Measurements from ENCODE around the gene MYCL. TPM values are rescaled to one million over a fixed set of nuclear protein-coding genes. Genes with fewer than 3 reads are reported as not detected.

Gene MYCL
- total and polyA plus RNA-seq, 3 donors from 2014 or later: 3.1 to 4.6 (median 3.3) TPM

DNA sequence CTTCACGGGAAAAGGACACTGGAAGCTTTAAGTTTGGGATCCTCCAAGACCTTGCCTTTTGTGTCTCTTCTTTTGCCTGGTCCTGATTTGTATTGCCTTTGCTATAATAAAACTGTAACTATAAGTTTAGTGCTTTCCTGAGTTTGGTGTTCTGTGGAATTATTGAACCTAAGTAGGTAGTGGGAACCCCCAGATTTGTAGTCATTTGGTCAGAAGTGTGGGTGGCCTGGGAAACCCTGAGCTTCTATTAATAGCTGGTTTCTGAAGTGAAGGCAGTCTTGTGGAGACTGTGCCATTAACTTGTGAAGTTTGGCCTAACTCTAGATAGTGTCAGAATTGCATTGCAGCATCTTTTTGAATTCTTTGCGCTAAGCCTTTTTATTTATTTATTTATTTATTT lies 6.8 kb upstream of the MYCL start:
- intact Hi-C loops (cut with DNase I; ENCODE audit: low total_unique reads): no loop called here
- DNase-seq: no peak
- Histone ChIP-seq H3K4me1 (no peaks in the 10 kb centered on the region), H3K4me3 (no peak overlapping the region), H3K27ac (no peak overlapping the region), H3K9me3 (no peaks in the 10 kb centered on the region), H3K36me3 (ENCODE audit: low read depth, missing control alignments) (no peaks in the 10 kb centered on the region), H3K27me3 (no peaks in the 10 kb centered on the region)
- 90% methylated on average over 2 of the region's 2 CpGs for WGBS, 2 donors
- TF ChIP-seq, protein P1, sequence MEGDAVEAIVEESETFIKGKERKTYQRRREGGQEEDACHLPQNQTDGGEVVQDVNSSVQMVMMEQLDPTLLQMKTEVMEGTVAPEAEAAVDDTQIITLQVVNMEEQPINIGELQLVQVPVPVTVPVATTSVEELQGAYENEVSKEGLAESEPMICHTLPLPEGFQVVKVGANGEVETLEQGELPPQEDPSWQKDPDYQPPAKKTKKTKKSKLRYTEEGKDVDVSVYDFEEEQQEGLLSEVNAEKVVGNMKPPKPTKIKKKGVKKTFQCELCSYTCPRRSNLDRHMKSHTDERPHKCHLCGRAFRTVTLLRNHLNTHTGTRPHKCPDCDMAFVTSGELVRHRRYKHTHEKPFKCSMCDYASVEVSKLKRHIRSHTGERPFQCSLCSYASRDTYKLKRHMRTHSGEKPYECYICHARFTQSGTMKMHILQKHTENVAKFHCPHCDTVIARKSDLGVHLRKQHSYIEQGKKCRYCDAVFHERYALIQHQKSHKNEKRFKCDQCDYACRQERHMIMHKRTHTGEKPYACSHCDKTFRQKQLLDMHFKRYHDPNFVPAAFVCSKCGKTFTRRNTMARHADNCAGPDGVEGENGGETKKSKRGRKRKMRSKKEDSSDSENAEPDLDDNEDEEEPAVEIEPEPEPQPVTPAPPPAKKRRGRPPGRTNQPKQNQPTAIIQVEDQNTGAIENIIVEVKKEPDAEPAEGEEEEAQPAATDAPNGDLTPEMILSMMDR (IDR thresholded peaks at IDR 0.05): no peak
- TF ChIP-seq POLR2A (IDR thresholded peaks at IDR 0.05): no peak

DNA sequence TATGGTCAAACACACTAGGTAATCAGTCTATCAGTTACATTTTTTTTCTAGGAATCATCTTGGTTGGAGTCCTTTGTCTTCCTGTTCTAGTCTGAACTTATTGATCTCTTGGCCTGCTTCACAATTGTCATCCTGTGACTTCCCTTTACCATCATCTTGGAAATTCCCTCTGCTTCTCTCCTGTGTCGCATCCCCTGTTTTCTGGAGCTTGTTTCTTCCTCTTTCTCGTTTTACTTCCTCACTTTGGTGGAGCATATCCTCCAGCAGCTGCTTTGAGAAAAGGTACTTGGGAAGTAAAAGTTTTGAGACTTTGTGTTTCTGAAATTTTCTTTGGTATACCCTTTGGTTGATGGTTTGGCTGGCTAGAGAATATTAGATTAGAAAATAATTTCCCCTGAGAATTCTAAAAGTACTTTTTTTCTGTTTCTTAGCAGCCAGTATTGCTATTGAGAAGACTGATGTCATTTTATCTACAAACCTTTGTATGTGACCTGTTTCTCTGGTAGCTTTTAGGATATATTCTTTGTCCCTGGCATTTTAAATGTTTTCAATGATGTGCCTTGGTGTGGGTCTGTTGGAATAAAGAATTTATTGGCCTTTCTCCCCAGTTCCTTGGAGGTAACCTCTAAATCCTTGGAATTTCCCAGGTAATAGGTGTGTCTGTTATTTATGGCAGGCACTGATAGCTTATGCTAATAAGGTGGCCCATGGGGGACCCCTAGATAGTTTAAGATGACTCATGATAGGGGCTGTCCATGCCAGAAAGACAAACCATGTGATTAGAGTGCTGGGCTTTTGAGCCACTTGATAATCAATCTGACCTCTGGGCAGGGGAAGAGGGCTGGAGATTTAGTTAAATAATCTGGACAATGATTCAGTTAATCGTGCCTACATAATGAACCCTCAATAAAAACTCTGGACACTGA lies 6.1 kb upstream of the MYCL start:
- H3K9me3 ChIP-seq: no peaks in the 10 kb centered on the region
- H3K27ac ChIP-seq: no peak overlapping the region
- no peaks in the 10 kb centered on the region for H3K4me1 ChIP-seq
- H3K36me3 ChIP-seq (ENCODE audit: low read depth, missing control alignments): no peaks in the 10 kb centered on the region
- DNase-seq: no peak
- intact Hi-C loops (cut with DNase I; ENCODE audit: low total_unique reads): no loop called here
- 82 to 84% methylated on average over 3 of the region's 3 CpGs for WGBS, 2 donors
- no peaks in the 10 kb centered on the region for H3K27me3 ChIP-seq
- H3K4me3 ChIP-seq: no peak overlapping the region
- TF ChIP-seq, protein P1 (IDR thresholded peaks at IDR 0.05): no peak
- TF ChIP-seq POLR2A (IDR thresholded peaks at IDR 0.05): no peak

DNA sequence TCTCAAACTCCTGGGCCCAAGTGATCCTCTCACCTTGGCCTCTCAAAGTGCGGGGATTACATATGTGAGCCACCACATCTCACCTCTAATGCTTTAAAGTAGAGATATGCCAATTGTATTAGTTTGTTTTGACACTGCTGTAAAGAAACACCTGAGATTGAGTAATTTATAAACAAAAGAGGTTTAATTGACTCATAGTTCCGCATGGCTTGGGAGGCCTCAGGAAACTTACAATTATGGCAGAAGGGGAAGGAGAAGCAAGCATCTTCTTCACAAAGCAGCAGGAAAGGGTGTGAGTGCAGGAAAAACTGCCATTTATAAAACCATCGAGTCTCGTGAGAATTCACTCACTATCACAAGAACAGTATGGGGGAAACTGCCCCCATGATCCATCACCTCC lies 3.5 kb upstream of the MYCL start:
- H3K36me3 ChIP-seq (ENCODE audit: low read depth, missing control alignments): no peaks in the 10 kb centered on the region

DNA sequence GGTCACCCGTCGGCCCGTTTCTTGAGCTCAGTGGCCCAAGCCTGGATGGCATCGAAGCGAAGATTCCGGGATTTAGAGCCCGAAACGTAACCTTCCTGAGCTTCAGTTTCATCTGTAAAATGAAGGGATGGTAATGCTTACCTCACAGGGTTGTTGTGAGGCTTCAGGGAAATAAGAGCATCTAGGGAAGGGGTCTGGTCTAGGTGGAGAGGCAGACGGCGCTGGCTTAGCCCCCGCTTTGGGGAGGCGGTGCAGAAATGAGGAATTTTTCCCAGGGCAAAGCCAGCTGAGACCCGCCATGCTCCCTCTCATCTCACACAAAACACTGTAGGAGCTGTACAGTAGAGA lies 717 bp upstream of the MYCL start:
- Histone ChIP-seq H3K9me3 (no peaks in the 10 kb centered on the region), H3K27ac (no peak overlapping the region), H3K4me3 (peak overlapping the region; percentile 59 to 61), H3K4me1 (peaks cover 7% of the 10 kb centered on the region), H3K36me3 (ENCODE audit: low read depth, missing control alignments) (no peaks in the 10 kb centered on the region), H3K27me3 (no peaks in the 10 kb centered on the region)
- 6 to 7% methylated on average over 10 to 13 of the region's 13 CpGs for WGBS, 2 donors
- intact Hi-C loops (cut with DNase I; ENCODE audit: low total_unique reads): loop anchor here (5.0 kb wide), 1 partner anchor 85 kb away; no protein-coding TSS in a partner anchor
- no peak for DNase-seq
- TF ChIP-seq POLR2A (IDR thresholded peaks at IDR 0.05): no peak
- TF ChIP-seq, protein P1 (IDR thresholded peaks at IDR 0.05): no peak

More for the DNA sequence above, 3.5 kb upstream of the MYCL start:
- intact Hi-C loops (cut with DNase I; ENCODE audit: low total_unique reads): no loop called here
- H3K9me3 ChIP-seq: no peaks in the 10 kb centered on the region
- DNase-seq: no peak
- no peaks in the 10 kb centered on the region for H3K27me3 ChIP-seq
- no peak overlapping the region for H3K27ac ChIP-seq
- WGBS, 2 donors: 73 to 91% methylated on average over 4 of the region's 4 CpGs
- H3K4me3 ChIP-seq: no peak overlapping the region
- H3K4me1 ChIP-seq: peaks cover 7% of the 10 kb centered on the region
- TF ChIP-seq POLR2A (IDR thresholded peaks at IDR 0.05): no peak
- TF ChIP-seq, protein P1 (IDR thresholded peaks at IDR 0.05): no peak

DNA sequence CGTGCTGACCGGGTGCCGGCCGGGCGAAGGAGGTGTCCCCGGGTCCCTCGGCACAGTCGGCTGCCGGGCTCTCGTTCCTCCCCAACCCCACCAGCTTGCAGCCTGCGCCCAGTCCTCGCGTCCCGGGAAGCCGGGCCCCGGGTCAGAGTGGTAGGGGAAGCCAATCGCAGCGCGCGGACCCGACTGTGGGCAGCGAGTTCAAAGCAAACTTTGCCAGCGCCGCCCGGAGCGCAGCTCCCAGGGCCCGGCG lies 328 bp downstream of the MYCL start:
- H3K27me3 ChIP-seq: no peaks in the 10 kb centered on the region
- peak overlapping the region; percentile 59 to 66 for H3K4me3 ChIP-seq
- DNase-seq: no peak
- WGBS, 2 donors: 0% methylated on average over 9 of the region's 28 CpGs; no CpG with 5 or more reads in 1 of the 2 donors
- H3K4me1 ChIP-seq: peaks cover 7% of the 10 kb centered on the region
- no peaks in the 10 kb centered on the region for H3K9me3 ChIP-seq
- H3K27ac ChIP-seq: peak overlapping the region in 1 of 2 donors; percentile 41
- H3K36me3 ChIP-seq (ENCODE audit: low read depth, missing control alignments): no peaks in the 10 kb centered on the region
- intact Hi-C loops (cut with DNase I; ENCODE audit: low total_unique reads): loop anchor here (5.0 kb wide), 1 partner anchor 84 kb away; no protein-coding TSS in a partner anchor
- TF ChIP-seq POLR2A (IDR thresholded peaks at IDR 0.05): no peak
- TF ChIP-seq, protein P1 (IDR thresholded peaks at IDR 0.05): no peak
